OCI-LY1 (cell line): ENCODE data around the gene SFRP2.

Experiments used
- CTCF ChIP-seq: fragments of 200-600 bp; sonication (generic), shearing (Covaris generic); IDR thresholded peaks from 2 replicates; pipeline ENCODE4 v1.5.1; 2017; ENCODE audit warnings: mild to moderate bottlenecking, antibody characterized with exemption, low read length, moderate library complexity, mixed read lengths
- EZH2 ChIP-seq: fragments of 200-600 bp; sonication (generic), shearing (Covaris generic); IDR thresholded peaks from 2 replicates; pipeline ENCODE4 v1.8.0; 2017; ENCODE audit warnings: borderline replicate concordance, mixed run types, mild to moderate bottlenecking, antibody characterized with exemption, low read length, moderate library complexity, mixed read lengths

- TF ChIP-seq CTCF (no peak), EZH2 (no peak)
Measured at GRCh38 chr4:153790500-153790865, 1.6 kb upstream of the SFRP2 start.
